Stimulated activated CD4-positive, alpha-beta T cell treated with anti-CD3 and anti-CD28 coated beads, Interleukin-12 subunit alpha, Interleukin-12 subunit beta, amount 100 ng/mL, for 4 hours (primary cell): ENCODE data around the gene TPSAB1.
"Not testable (repeated sequence)": the region's sequence is repeated elsewhere in the genome, so short reads cannot be mapped to it uniquely, and the experiment has no call there.

Experiments used
- DNase-seq: peaks from one replicate; pipeline ENCODE4 v3.0.0-alpha.2; 2020

Gene TPSAB1

GRCh38 chr16:1240436-1240835, at the start of gene TPSAB1:
TSS of gene TPSAB1 (plus strand) at chr16:1240705. CDS start at chr16:1240939, 234 bp downstream.
- DNase-seq, result not testable (repeated sequence)

GRCh38 chr16:1190789-1191188, 49.7 kb upstream of the TPSAB1 start:
- not testable (repeated sequence) for DNase-seq

DNA sequence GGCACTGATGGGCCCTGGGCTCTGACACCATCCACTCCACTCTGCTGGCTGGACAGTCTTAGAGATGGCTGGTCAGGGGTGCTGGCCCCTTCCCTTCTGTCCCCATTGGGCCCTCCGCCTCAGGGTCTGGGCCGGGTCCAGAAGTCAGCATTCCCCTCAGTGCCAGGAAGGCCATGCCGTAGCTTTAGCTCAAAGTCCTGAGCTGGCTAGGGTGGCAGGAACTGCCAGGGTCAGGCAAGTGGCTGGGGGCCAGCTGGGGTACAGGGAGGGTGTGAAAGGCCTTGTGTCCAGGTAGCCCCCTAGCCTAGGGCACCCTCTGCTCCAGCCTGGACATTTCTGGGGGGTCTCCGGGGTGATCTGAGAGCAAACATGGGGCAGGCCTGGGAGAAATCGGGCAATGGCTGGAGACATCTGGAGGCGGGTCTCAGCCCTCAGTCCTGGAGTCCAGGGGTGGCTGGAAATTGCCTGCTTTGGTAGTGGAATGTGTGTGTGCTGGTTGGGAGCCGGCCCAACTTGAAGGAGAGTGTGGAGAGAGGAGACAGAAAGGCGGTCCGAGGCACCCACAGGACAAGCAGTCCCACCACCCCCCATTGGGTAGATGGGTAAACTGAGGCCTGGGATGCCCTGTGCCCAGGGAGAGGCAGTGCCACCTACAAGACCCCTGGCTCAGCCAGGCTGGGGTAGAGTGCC, 48.0 kb upstream of the TPSAB1 start:
- no peak for DNase-seq

DNA sequence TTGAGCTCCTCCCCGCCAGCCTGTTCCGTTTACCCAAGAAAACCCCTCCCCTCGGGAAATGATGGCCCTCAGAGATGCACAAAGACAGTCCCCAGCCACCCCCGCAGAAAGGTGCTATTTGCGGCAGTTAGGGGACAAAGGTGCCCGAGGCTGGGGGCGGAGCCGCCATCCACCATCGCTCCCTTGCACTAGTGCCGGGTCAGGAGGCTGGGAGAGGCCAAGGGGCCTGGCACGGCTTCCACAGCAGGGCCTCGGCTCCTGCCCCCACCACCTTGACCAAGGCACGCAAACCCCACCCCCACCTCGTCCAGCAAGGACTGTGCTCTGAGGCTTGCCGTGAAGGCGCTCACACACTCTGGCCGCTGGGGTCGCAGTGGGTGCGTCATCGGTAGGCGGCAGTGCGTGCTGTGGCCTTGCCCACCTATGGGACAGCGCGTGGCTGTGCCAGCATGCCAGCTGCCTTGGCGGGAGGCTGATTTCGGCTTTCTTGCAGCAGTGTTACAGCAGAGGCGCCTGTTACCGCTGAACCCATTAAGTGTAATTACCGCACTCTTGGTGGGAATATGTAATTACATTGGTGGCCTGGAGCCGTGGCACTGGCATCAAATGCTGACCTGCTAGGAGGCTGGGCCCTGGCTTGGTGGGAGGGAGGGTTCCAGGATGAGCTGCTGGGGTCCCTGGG, 47.2 kb upstream of the TPSAB1 start:
- DNase-seq, result no peak

GRCh38 chr16:1193825-1194581, 46.5 kb upstream of the TPSAB1 start:
- no peak for DNase-seq

DNA sequence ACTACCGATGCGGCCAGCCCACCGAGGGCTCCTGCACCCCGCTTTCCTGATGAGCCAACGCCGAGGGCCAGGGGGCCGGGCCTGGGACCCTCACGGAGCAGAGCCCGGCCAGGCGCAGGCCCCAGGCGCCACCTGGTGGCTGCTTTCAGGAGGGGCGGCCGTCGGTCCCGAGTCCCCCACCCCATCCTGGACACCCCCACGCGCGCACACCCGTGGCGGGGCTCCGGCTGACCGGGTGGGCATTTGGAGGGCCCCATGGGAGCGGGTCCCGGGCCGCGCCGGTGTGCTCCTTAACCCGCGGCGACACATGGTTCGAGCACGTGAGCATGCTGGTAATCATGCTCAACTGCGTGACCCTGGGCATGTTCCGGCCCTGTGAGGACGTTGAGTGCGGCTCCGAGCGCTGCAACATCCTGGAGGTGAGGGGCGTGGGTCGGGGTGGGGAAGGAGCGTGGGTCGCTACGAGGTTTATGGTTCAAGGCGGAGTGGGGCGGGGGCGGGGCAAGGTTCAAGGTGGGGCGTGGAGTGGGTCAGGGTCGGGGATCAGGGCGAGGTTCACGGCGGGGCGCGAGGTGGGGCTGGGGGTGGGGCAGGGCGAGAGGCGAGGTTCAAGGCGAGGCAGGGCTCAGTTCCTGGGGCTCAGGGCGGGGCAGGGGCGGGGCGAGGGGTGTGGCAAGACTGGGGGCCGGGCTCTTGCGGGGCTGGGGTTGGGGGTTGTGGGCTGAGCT, 45.7 kb upstream of the TPSAB1 start:
- DNase-seq, result peak; percentile 25

DNA sequence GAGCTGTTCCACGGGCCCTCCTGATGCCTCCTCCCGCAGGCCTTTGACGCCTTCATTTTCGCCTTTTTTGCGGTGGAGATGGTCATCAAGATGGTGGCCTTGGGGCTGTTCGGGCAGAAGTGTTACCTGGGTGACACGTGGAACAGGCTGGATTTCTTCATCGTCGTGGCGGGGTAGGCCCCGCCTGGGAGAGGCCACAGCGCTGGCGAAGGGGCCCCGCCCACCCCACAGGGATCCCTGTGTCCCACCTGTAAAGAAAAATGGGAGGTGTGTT, 45.2 kb upstream of the TPSAB1 start:
- DNase-seq, result no peak

DNA sequence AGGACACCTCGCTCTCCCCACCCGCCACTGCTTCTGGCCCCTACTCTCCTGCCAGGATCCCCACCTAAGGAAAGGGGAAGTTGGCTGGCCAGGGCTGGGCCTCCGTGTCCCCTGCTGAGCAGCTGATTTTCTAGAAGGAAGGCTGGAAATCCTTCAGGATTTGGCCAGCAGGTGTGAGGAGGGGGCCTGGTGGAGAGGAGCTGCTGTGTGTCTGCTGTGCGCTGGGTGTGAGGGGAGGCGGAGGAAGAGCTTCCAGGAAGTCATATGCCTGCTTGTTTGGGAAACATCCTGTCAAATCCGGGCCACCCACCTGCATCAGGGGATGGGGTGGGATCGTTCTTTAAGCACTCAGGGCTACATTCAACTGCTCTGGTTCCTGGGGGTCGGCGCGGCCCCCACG, 44.0 kb upstream of the TPSAB1 start:
- no peak for DNase-seq

- DNase-seq, result no peak
Observed at GRCh38 chr16:1197237-1197866, 43.2 kb upstream of the TPSAB1 start.

DNA sequence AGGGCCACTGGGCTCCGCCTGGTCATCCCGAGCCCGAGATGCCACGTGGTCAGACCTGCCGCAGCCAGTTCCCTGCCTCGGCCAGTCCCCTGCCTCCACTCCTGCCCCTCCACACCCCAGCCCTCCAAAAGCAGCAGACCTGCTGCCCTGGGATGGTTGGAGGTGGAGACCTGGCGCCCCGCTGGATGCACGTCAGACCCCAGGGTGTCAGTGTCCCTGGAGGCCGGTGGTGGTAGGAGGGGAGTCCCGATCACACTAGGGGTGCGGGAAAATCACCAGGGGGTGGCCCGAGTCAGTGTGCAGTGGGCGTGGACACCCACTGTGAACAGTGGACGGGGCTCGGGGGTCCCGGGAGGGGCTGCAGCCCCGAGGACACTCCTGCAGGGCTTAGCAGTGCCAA, 42.3 kb upstream of the TPSAB1 start:
- no peak for DNase-seq

GRCh38 chr16:1198671-1199346, 41.7 kb upstream of the TPSAB1 start:
- DNase-seq, result not testable (repeated sequence)

GRCh38 chr16:1199347-1200013, 41.0 kb upstream of the TPSAB1 start:
- no peak for DNase-seq

DNA sequence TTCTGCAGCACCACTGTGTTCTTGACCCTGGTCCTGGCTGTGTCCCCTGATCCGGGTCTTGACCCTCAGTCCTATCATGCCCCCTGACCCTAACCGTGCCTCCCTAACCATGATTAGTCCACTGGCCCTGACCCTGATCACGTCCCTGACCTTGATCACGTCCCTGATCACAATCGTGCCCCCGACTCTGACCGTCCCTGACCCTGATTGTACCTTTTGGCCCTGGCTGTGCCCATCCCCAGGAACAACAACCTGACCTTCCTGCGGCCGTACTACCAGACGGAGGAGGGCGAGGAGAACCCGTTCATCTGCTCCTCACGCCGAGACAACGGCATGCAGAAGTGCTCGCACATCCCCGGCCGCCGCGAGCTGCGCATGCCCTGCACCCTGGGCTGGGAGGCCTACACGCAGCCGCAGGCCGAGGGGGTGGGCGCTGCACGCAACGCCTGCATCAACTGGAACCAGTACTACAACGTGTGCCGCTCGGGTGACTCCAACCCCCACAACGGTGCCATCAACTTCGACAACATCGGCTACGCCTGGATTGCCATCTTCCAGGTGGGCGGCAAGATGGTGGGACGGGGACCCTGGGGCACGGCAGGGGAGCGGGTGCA, 40.4 kb upstream of the TPSAB1 start:
- DNase-seq, result no peak

DNA sequence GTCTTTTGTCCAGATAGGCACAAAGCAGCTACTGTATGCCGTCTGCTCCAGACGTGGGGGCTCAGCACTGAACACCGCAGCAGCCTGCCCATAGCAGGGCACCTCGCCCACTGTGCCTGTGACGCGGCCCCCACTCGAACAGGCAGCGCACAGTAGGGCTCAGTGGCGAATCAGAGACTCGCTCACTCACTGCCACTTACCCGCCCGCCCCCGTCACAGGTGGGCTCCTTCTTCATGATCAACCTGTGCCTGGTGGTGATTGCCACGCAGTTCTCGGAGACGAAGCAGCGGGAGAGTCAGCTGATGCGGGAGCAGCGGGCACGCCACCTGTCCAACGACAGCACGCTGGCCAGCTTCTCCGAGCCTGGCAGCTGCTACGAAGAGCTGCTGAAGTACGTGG, 39.1 kb upstream of the TPSAB1 start:
- DNase-seq, result no peak

- DNase-seq, result no peak
Observed at GRCh38 chr16:1202274-1202673, 38.2 kb upstream of the TPSAB1 start.

GRCh38 chr16:1204933-1205332, 35.6 kb upstream of the TPSAB1 start:
- no peak for DNase-seq

DNA sequence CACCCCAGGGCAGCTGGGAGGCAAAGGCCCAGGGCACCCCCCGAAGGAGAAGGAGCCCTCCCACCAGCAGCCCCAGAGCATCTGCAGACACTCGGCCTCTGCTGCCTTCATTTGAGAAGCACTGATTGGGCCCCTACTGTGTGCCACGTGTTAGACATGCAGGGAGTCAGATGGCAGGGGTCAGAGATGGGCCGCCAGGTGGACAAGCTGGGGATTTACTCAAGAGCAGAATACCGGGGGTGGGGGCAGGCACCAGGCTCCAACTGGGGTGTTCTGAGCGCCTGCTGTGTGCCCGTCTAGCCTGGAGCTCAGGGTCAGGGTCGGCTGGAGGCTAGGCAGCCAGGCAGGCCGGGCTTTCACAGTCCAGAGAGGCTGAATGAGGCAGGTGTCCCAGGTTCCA, 34.2 kb upstream of the TPSAB1 start:
- no peak for DNase-seq

DNA sequence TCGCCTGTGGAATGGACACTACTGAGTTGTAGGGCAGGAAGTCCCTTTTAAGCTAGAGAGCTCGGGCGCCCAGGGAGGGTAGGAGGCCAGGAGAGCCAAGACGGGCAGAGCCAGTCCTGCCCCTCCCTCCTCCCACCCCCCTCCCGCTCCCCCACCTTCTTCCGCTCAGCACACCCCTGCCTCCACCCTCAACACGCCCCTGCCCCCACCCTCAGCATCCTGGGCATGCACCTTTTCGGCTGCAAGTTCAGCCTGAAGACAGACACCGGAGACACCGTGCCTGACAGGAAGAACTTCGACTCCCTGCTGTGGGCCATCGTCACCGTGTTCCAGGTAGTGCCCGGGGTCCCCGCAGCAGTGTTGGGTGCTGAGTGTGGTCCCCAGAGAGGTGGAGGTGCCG, 33.7 kb upstream of the TPSAB1 start:
- no peak for DNase-seq

GRCh38 chr16:1208239-1208830, 32.2 kb upstream of the TPSAB1 start:
- DNase-seq, result no peak

DNA sequence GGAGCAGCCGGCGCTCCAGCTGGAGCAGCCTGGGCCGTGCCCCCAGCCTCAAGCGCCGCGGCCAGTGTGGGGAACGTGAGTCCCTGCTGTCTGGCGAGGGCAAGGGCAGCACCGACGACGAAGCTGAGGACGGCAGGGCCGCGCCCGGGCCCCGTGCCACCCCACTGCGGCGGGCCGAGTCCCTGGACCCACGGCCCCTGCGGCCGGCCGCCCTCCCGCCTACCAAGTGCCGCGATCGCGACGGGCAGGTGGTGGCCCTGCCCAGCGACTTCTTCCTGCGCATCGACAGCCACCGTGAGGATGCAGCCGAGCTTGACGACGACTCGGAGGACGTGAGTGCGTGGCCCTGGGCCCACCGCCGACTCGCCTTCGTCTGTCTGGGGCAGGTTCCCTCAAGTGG, 31.4 kb upstream of the TPSAB1 start:
- no peak for DNase-seq

DNA sequence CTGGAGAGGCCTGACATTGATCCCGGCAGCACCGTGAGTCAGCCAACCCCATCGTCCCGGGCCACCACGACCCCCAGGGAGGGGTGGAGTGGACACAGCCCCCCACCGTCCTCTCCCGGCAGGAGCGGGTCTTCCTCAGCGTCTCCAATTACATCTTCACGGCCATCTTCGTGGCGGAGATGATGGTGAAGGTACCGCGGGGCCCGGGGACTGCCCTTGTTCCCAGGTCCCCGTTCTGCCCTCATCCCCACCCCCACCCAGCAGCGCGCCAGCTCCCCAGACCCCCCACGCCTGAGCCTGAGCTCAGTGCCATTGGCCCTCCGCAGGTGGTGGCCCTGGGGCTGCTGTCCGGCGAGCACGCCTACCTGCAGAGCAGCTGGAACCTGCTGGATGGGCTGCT, 30.0 kb upstream of the TPSAB1 start:
- no peak for DNase-seq
